ENCODE results near the gene LAMA5. TPM values are rescaled to one million over a fixed set of nuclear protein-coding genes. Genes with fewer than 3 reads are reported as not detected.
A peak's percentile ranks its signal among the peaks of the same experiment; 100 is the strongest.

LAMA5 gene
- total and polyA plus RNA-seq, 3 experiments from 2014 or later = 0.13 to 0.78 TPM; not detected in 1

- Histone ChIP-seq H3K4me1 (ENCODE audit: insufficient read depth, low read length) (no peaks in the 10 kb centered on the region), H3K4me3 (ENCODE audit: low read length) (no peak overlapping the region), H3K27me3 (ENCODE audit: insufficient read depth, low read length, poor library complexity, severe bottlenecking) (no peaks in the 10 kb centered on the region), H3K9me3 (ENCODE audit: low read length) (no peaks in the 10 kb centered on the region), H3K36me3 (ENCODE audit: insufficient read depth, low read length) (no peaks in the 10 kb centered on the region), H3K27ac (ENCODE audit: low read depth, low read length) (no peak overlapping the region)
- H3K36me3 Mint-ChIP-seq = peaks cover 0 to 3% (median 0%) of the 10 kb centered on the region in 3 donors
- peaks cover 0 to 2% (median 0%) of the 10 kb centered on the region in 3 donors for H3K4me1 Mint-ChIP-seq
- ChIA-PET POLR2A (no interaction called here), CTCF (no interaction called here)
- H3K9me3 Mint-ChIP-seq = peaks cover 1 to 8% (median 3%) of the 10 kb centered on the region in 5 donors
- H3K27me3 Mint-ChIP-seq = no peaks in the 10 kb centered on the region
- no peak overlapping the region for H3K27ac Mint-ChIP-seq
- no peak overlapping the region for H3K4me3 Mint-ChIP-seq
- no peak for DNase-seq
These were observed 15.4 kb downstream of the LAMA5 start for GRCh38 chr20:62351469-62352401.

DNA sequence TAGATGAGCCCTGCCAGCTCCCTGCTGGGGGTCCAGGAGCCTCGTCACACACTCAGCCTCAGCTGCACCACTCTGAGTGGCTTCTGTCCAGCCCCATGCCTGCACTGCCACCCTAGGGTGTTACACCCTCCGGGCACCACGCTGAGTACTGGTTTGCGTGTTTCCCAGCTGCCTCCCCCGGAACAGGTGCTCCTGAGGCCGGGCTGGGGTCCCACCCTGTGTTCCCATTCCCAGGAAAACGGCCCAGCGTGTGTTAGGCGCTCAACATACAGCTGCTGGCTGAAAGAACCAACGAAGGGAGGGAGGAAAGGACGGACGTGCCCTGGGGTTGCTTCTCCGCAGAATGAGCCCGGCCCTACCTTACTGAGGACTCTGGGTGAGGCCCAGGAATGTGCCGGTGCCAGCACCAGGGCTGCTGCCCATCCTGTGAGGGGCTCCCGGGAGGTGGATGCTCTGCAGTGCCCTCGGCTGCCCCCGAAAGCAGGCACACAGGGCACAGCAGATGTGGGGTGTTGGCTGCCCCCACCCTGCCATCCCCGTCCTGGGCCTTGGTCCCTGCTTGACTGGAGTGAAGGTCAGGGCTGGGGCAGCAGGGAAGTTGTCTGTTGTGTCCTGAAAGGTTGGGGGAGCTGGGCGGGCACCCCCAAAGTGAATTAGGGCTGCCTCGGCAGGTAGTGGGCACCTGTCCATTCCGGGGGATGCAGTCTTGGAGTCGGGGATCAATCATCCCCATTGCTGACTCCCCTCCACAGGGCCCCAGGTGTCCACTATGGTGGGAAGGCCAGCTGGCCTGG lies 16.3 kb downstream of the LAMA5 start:
- Histone ChIP-seq H3K27me3 (ENCODE audit: insufficient read depth, low read length, poor library complexity, severe bottlenecking) (no peaks in the 10 kb centered on the region), H3K27ac (ENCODE audit: low read depth, low read length) (no peak overlapping the region), H3K4me3 (ENCODE audit: low read length) (no peak overlapping the region), H3K9me3 (ENCODE audit: low read length) (no peaks in the 10 kb centered on the region), H3K36me3 (ENCODE audit: insufficient read depth, low read length) (no peaks in the 10 kb centered on the region), H3K4me1 (ENCODE audit: insufficient read depth, low read length) (no peaks in the 10 kb centered on the region)
- DNase-seq = no peak
- Mint-ChIP-seq H3K9me3 (peaks cover 1 to 8% (median 3%) of the 10 kb centered on the region in 5 donors), H3K4me1 (peaks cover 0 to 2% (median 0%) of the 10 kb centered on the region in 3 donors), H3K36me3 (peaks cover 0 to 3% (median 0%) of the 10 kb centered on the region in 3 donors), H3K27ac (peak overlapping the region in 1 of 8 donors; percentile 26), H3K4me3 (no peak overlapping the region), H3K27me3 (no peaks in the 10 kb centered on the region)
- POLR2A ChIA-PET = no interaction called here
- CTCF ChIA-PET = no interaction called here

DNA sequence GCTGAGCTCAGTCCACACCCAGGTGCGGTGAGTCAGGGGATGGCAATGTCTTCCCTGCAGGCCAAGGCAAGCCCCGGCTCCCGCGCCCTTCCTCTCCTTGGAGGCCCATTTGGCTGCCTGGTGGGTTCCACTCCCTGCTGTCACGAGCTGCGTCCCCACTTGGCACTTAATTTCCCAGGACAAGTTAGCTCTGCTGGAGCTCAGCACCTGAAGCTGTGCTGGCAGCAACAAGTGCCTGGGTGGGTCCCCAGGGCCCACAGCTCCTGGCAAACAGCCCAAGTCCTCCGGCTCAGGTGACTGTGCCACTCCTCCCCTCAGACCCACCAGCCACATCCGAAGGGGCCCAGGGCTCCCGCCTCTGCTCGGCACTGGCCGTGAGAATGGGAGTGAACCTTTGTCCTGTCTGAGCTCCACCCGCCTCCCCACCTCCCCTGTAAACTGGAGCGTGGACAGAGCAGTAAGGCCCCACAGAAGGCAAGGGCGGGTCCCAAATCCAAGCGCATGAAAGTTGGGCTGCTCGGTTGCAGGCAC lies 16.9 kb downstream of the LAMA5 start:
- CTCF ChIA-PET = no interaction called here
- H3K27ac ChIP-seq (ENCODE audit: low read depth, low read length) = no peak overlapping the region

DNA sequence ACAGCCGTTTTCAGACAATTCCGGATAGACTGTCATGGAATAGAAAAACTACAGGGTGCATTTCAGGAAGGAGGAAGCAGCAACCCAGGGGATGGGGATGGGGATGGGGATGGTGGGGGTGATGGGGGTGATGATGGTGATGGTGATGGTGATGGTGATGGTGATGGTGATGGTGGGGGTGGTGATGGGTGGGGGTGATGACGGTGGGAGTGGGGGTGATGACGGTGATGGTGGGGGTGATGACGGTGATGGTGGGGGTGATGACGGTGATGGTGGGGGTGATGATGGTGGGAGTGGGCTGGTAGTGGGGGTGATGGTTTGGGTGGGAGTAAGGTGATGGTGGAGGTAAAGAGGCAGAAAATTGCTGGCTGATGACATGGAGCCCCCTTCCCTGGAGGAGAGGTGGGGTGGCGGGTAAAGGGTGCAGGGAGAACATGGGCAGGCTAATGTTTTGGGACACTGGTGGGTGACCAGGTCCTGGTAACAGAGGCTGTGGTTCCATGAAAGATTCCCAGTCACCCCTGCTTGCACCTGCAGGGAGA lies 17.5 kb downstream of the LAMA5 start:
- no peak overlapping the region for H3K4me3 ChIP-seq (ENCODE audit: low read length)
- peaks cover 1 to 8% (median 3%) of the 10 kb centered on the region in 5 donors for H3K9me3 Mint-ChIP-seq
- ChIA-PET POLR2A (no interaction called here), CTCF (no interaction called here)
- no peaks in the 10 kb centered on the region for H3K27me3 Mint-ChIP-seq
- no peaks in the 10 kb centered on the region for H3K36me3 ChIP-seq (ENCODE audit: insufficient read depth, low read length)
- no peak overlapping the region for H3K27ac Mint-ChIP-seq
- no peaks in the 10 kb centered on the region for H3K4me1 ChIP-seq (ENCODE audit: insufficient read depth, low read length)
- H3K27me3 ChIP-seq (ENCODE audit: insufficient read depth, low read length, poor library complexity, severe bottlenecking) = no peaks in the 10 kb centered on the region
- DNase-seq = no peak
- peaks cover 0 to 2% (median 0%) of the 10 kb centered on the region in 3 donors for H3K4me1 Mint-ChIP-seq
- H3K27ac ChIP-seq (ENCODE audit: low read depth, low read length) = no peak overlapping the region
- H3K4me3 Mint-ChIP-seq = no peak overlapping the region
- H3K36me3 Mint-ChIP-seq = peaks cover 0 to 3% (median 0%) of the 10 kb centered on the region in 3 donors
- H3K9me3 ChIP-seq (ENCODE audit: low read length) = no peaks in the 10 kb centered on the region

More for the DNA sequence above, 16.9 kb downstream of the LAMA5 start:
- no peak for DNase-seq
- Mint-ChIP-seq H3K27me3 (no peaks in the 10 kb centered on the region), H3K9me3 (peaks cover 1 to 8% (median 3%) of the 10 kb centered on the region in 5 donors), H3K4me1 (peaks cover 0 to 2% (median 0%) of the 10 kb centered on the region in 3 donors), H3K27ac (no peak overlapping the region), H3K36me3 (peaks cover 0 to 3% (median 0%) of the 10 kb centered on the region in 3 donors), H3K4me3 (no peak overlapping the region)
- no peaks in the 10 kb centered on the region for H3K36me3 ChIP-seq (ENCODE audit: insufficient read depth, low read length)
- POLR2A ChIA-PET = no interaction called here
- no peaks in the 10 kb centered on the region for H3K27me3 ChIP-seq (ENCODE audit: insufficient read depth, low read length, poor library complexity, severe bottlenecking)
- H3K4me1 ChIP-seq (ENCODE audit: insufficient read depth, low read length) = no peaks in the 10 kb centered on the region
- H3K9me3 ChIP-seq (ENCODE audit: low read length) = no peaks in the 10 kb centered on the region
- no peak overlapping the region for H3K4me3 ChIP-seq (ENCODE audit: low read length)

- peaks cover 0 to 2% (median 0%) of the 10 kb centered on the region in 3 donors for H3K4me1 Mint-ChIP-seq
- CTCF ChIA-PET = no interaction called here
These were observed 18.5 kb downstream of the LAMA5 start for GRCh38 chr20:62348604-62349003.

DNA sequence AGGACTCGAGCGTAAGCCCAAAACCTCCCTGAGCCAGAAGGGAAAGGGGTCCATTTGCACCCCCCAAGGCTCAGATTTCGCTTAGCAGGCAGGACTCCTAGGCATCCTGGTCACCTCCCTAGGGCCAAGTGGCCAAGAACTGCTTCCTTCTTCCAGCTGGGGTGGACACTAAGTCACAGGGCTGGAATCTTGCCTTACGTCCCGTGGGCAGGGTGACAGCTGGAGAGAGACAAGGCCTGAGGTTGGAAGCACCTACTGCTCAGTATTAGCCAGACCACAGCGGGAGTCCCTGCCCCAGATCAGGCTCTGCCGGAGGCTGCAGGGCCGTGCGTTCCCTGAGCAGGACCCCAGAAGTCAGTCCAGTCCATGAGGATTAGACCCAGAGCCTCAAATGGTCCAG lies 19.7 kb downstream of the LAMA5 start:
- Mint-ChIP-seq H3K27me3 (peaks cover 0 to 4% of the 10 kb centered on the region in 2 donors), H3K27ac (no peak overlapping the region), H3K4me3 (no peak overlapping the region), H3K4me1 (peaks cover 0 to 2% (median 0%) of the 10 kb centered on the region in 3 donors), H3K9me3 (peaks cover 1 to 8% (median 3%) of the 10 kb centered on the region in 5 donors), H3K36me3 (peaks cover 0 to 3% (median 0%) of the 10 kb centered on the region in 3 donors)
- Histone ChIP-seq H3K4me3 (ENCODE audit: low read length) (no peak overlapping the region), H3K36me3 (ENCODE audit: insufficient read depth, low read length) (no peaks in the 10 kb centered on the region), H3K4me1 (ENCODE audit: insufficient read depth, low read length) (no peaks in the 10 kb centered on the region), H3K9me3 (ENCODE audit: low read length) (no peaks in the 10 kb centered on the region), H3K27me3 (ENCODE audit: insufficient read depth, low read length, poor library complexity, severe bottlenecking) (no peaks in the 10 kb centered on the region), H3K27ac (ENCODE audit: low read depth, low read length) (no peak overlapping the region)
- no peak for DNase-seq
- POLR2A ChIA-PET = no interaction called here
- CTCF ChIA-PET = no interaction called here

More at GRCh38 chr20:62348604-62349003, 18.5 kb downstream of the LAMA5 start:
- H3K27me3 ChIP-seq (ENCODE audit: insufficient read depth, low read length, poor library complexity, severe bottlenecking) = no peaks in the 10 kb centered on the region
- no peaks in the 10 kb centered on the region for H3K4me1 ChIP-seq (ENCODE audit: insufficient read depth, low read length)
- no peak overlapping the region for H3K4me3 ChIP-seq (ENCODE audit: low read length)
- H3K36me3 ChIP-seq (ENCODE audit: insufficient read depth, low read length) = no peaks in the 10 kb centered on the region
- no peaks in the 10 kb centered on the region for H3K9me3 ChIP-seq (ENCODE audit: low read length)
- DNase-seq = no peak
- no peak overlapping the region for H3K4me3 Mint-ChIP-seq
- H3K27me3 Mint-ChIP-seq = no peaks in the 10 kb centered on the region
- POLR2A ChIA-PET = no interaction called here
- peaks cover 0 to 3% (median 0%) of the 10 kb centered on the region in 3 donors for H3K36me3 Mint-ChIP-seq
- H3K27ac Mint-ChIP-seq = peak overlapping the region in 1 of 8 donors; percentile 59
- peaks cover 1 to 8% (median 3%) of the 10 kb centered on the region in 5 donors for H3K9me3 Mint-ChIP-seq
- no peak overlapping the region for H3K27ac ChIP-seq (ENCODE audit: low read depth, low read length)

DNA sequence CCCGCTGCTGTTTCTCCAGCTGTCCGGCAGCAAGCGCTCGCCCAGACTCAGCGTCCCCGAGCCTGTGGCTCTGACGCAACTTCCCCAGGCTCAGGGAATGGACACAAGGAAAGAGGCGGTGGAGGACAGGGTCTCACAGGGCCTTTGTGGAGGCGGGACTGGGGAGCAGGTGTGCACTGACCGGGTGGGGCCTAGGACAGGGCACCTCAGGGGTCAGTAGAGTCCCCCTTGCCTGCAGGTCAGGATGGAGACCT lies 20.0 kb downstream of the LAMA5 start:
- peaks cover 0 to 2% (median 0%) of the 10 kb centered on the region in 3 donors for H3K4me1 Mint-ChIP-seq
- H3K27me3 Mint-ChIP-seq = peaks cover 0 to 4% of the 10 kb centered on the region in 2 donors
- no peak overlapping the region for H3K4me3 ChIP-seq (ENCODE audit: low read length)
- no peaks in the 10 kb centered on the region for H3K9me3 ChIP-seq (ENCODE audit: low read length)
- peaks cover 0 to 3% (median 0%) of the 10 kb centered on the region in 3 donors for H3K36me3 Mint-ChIP-seq
- POLR2A ChIA-PET = no interaction called here
- peaks cover 1 to 8% (median 3%) of the 10 kb centered on the region in 5 donors for H3K9me3 Mint-ChIP-seq
- no peak for DNase-seq
- no peak overlapping the region for H3K27ac ChIP-seq (ENCODE audit: low read depth, low read length)
- H3K4me1 ChIP-seq (ENCODE audit: insufficient read depth, low read length) = no peaks in the 10 kb centered on the region
- no peaks in the 10 kb centered on the region for H3K36me3 ChIP-seq (ENCODE audit: insufficient read depth, low read length)
- no peak overlapping the region for H3K27ac Mint-ChIP-seq
- CTCF ChIA-PET = no interaction called here
- H3K4me3 Mint-ChIP-seq = no peak overlapping the region
- no peaks in the 10 kb centered on the region for H3K27me3 ChIP-seq (ENCODE audit: insufficient read depth, low read length, poor library complexity, severe bottlenecking)
